Gastrocnemius medialis (tissue), 4 donors: ENCODE measurements around the gene FOSB. TPM values are rescaled to one million over a fixed set of nuclear protein-coding genes. Genes with fewer than 3 reads are reported as not detected.

Experiments
- ATAC-seq, 2 donors: fragments of 150-250 bp; one replicate each; pipeline ENCODE4 v1.9.1; 2016
- DNase-seq, 2 donors: peaks; one replicate each; pipeline ENCODE4 v3.0.0-alpha.2; 2019
- H3K27ac ChIP-seq, 4 donors: fragments of 200-600 bp; sonication (generic); 1 replicate in 1 of 4; 2 replicates in 3 of 4; pipeline ENCODE4 v1.5.1; 2016 to 2018; ENCODE audit warnings: mild to moderate bottlenecking in 2 of 4, moderate library complexity in 1 of 4
- H3K27me3 ChIP-seq, 3 donors: fragments of 200-600 bp; sonication (generic) in 2 of 3; 1 replicate in 1 of 3; 2 replicates in 2 of 3; pipeline versions ENCODE4 v1.5.1 to v1.6.0; 2016 to 2019; ENCODE audit warnings: mild to moderate bottlenecking in 1 of 3, moderate library complexity in 1 of 3
- H3K36me3 ChIP-seq, 2 donors: fragments of 200-600 bp; sonication (generic) in 1 of 2; one replicate each; pipeline ENCODE4 v1.5.1; 2017 to 2018
- H3K4me1 ChIP-seq, 2 donors: fragments of 200-600 bp; sonication (generic) in 1 of 2; one replicate each; pipeline ENCODE4 v1.5.1; 2016 to 2017; ENCODE audit warnings: mild to moderate bottlenecking in 2 of 2
- H3K4me3 ChIP-seq, 4 donors: fragments of 200-600 bp; sonication (generic) in 3 of 4; 1 replicate in 1 of 4; 2 replicates in 3 of 4; pipeline ENCODE4 v1.5.1; 2016 to 2019; ENCODE audit warnings: mild to moderate bottlenecking in 2 of 4
- H3K9me3 ChIP-seq, 3 donors: fragments of 200-600 bp; sonication (generic) in 2 of 3; 1 replicate in 1 of 3; 2 replicates in 2 of 3; pipeline ENCODE4 v1.5.1; 2016 to 2019
- CTCF ChIP-seq, 5 experiments: fragments of 450-650 bp in 3 of 5; fragments of 200-600 bp in 2 of 5; sonication (generic) in 2 of 5; IDR thresholded peaks in 4 of 5; conservative IDR thresholded peaks in 1 of 5; 1 replicate in 4 of 5; 2 replicates in 1 of 5; pipeline ENCODE4 v1.5.1; 2016 to 2019; ENCODE audit warnings: antibody characterized with exemption in 5 of 5, mild to moderate bottlenecking in 3 of 5, moderate library complexity in 3 of 5
- POLR2A ChIP-seq, 2 donors: fragments of 450-650 bp; IDR thresholded peaks; one replicate each; pipeline ENCODE4 v1.6.1; 2017; ENCODE audit warnings: antibody characterized with exemption in 2 of 2, mild to moderate bottlenecking in 2 of 2, moderate library complexity in 2 of 2
- in situ Hi-C, 4 donors: fragments of 200-750 bp; cut with MboI; loops; one replicate each; pipeline versions ENCODE4 v1.15.0 to v1.8.0; 2017; ENCODE audit warnings: low sequenced_read_pairs in 4 of 4
- intact Hi-C: fragments of 100-400 bp; cut with DNase I; formaldehyde crosslinking; loops from one replicate; pipeline ENCODE4 v1.15.1; 2023; ENCODE audit warnings: low total_unique reads
- total RNA-seq, 4 donors: library from RNA; depleted of rRNA; stranded (reverse); fragments of >200 nt; gene quantifications; one replicate each; pipeline versions ENCODE4 v1.1.0 to v1.2.3, GENCODE V29; 2016

FOSB gene
- total RNA-seq, 4 donors from 2014 or later = 0.17 to 1.8 (median 1.6) TPM; not detected in 1

- Histone ChIP-seq H3K4me3 (no peak overlapping the region), H3K27me3 (no peaks in the 10 kb centered on the region), H3K36me3 (no peaks in the 10 kb centered on the region), H3K9me3 (no peaks in the 10 kb centered on the region), H3K27ac (no peak overlapping the region), H3K4me1 (peaks cover 5% of the 10 kb centered on the region in 2 donors)
- in situ Hi-C loops (no loop called here), intact Hi-C loops (no loop called here)
- TF ChIP-seq CTCF (IDR thresholded peaks at IDR 0.05 in 4 of 5, conservative IDR thresholded peaks at IDR 0.05 in 1 of 5) = no peak
- TF ChIP-seq POLR2A (IDR thresholded peaks at IDR 0.05) = no peak
- DNase-seq = no peak
- ATAC-seq = no peak
Measured at GRCh38 chr19:45460807-45461347, 6.9 kb upstream of the FOSB start.

GRCh38 chr19:45462174-45462573, 5.6 kb upstream of the FOSB start:
- intact Hi-C loops (no loop called here), in situ Hi-C loops (no loop called here)
- Histone ChIP-seq H3K27me3 (no peaks in the 10 kb centered on the region), H3K4me1 (peaks cover 4 to 6% of the 10 kb centered on the region in 2 donors), H3K27ac (no peak overlapping the region), H3K36me3 (no peaks in the 10 kb centered on the region), H3K4me3 (no peak overlapping the region), H3K9me3 (no peaks in the 10 kb centered on the region)
- TF ChIP-seq POLR2A (IDR thresholded peaks at IDR 0.05) (no peak), CTCF (IDR thresholded peaks at IDR 0.05 in 4 of 5, conservative IDR thresholded peaks at IDR 0.05 in 1 of 5) (no peak)
- no peak for ATAC-seq
- no peak for DNase-seq

GRCh38 chr19:45463241-45463640, 4.6 kb upstream of the FOSB start:
- peaks cover 10% of the 10 kb centered on the region in 2 donors for H3K4me1 ChIP-seq
- ATAC-seq = no peak
- intact Hi-C loops = no loop called here
- TF ChIP-seq POLR2A (IDR thresholded peaks at IDR 0.05) (no peak), CTCF (IDR thresholded peaks at IDR 0.05 in 4 of 5, conservative IDR thresholded peaks at IDR 0.05 in 1 of 5) (no peak)
- H3K4me3 ChIP-seq = no peak overlapping the region
- in situ Hi-C loops = no loop called here
- H3K9me3 ChIP-seq = no peaks in the 10 kb centered on the region
- H3K27ac ChIP-seq = no peak overlapping the region
- no peaks in the 10 kb centered on the region for H3K36me3 ChIP-seq
- no peaks in the 10 kb centered on the region for H3K27me3 ChIP-seq
- DNase-seq = no peak

- Histone ChIP-seq H3K27ac (no peak overlapping the region), H3K9me3 (no peaks in the 10 kb centered on the region), H3K4me3 (no peak overlapping the region), H3K36me3 (no peaks in the 10 kb centered on the region), H3K27me3 (no peaks in the 10 kb centered on the region), H3K4me1 (peaks cover 15 to 16% of the 10 kb centered on the region in 2 donors)
- TF ChIP-seq POLR2A (IDR thresholded peaks at IDR 0.05) (no peak), CTCF (IDR thresholded peaks at IDR 0.05 in 4 of 5, conservative IDR thresholded peaks at IDR 0.05 in 1 of 5) (no peak)
- ATAC-seq (no peak), DNase-seq (no peak)
- in situ Hi-C loops = no loop called here
- intact Hi-C loops = no loop called here
Measured at GRCh38 chr19:45464274-45464673, 3.5 kb upstream of the FOSB start.

- ATAC-seq (no peak), DNase-seq (no peak)
- Histone ChIP-seq H3K27me3 (no peaks in the 10 kb centered on the region), H3K9me3 (no peaks in the 10 kb centered on the region), H3K4me3 (no peak overlapping the region), H3K4me1 (peaks cover 17 to 18% of the 10 kb centered on the region in 2 donors), H3K36me3 (no peaks in the 10 kb centered on the region), H3K27ac (no peak overlapping the region)
- in situ Hi-C loops = no loop called here
- TF ChIP-seq CTCF (IDR thresholded peaks at IDR 0.05 in 4 of 5, conservative IDR thresholded peaks at IDR 0.05 in 1 of 5) (no peak), POLR2A (IDR thresholded peaks at IDR 0.05) (no peak)
- intact Hi-C loops = no loop called here
Measured at GRCh38 chr19:45464852-45465441, 2.8 kb upstream of the FOSB start.
